ENCODE measurements around the gene ZNF827.

ZNF827 gene, protein sequence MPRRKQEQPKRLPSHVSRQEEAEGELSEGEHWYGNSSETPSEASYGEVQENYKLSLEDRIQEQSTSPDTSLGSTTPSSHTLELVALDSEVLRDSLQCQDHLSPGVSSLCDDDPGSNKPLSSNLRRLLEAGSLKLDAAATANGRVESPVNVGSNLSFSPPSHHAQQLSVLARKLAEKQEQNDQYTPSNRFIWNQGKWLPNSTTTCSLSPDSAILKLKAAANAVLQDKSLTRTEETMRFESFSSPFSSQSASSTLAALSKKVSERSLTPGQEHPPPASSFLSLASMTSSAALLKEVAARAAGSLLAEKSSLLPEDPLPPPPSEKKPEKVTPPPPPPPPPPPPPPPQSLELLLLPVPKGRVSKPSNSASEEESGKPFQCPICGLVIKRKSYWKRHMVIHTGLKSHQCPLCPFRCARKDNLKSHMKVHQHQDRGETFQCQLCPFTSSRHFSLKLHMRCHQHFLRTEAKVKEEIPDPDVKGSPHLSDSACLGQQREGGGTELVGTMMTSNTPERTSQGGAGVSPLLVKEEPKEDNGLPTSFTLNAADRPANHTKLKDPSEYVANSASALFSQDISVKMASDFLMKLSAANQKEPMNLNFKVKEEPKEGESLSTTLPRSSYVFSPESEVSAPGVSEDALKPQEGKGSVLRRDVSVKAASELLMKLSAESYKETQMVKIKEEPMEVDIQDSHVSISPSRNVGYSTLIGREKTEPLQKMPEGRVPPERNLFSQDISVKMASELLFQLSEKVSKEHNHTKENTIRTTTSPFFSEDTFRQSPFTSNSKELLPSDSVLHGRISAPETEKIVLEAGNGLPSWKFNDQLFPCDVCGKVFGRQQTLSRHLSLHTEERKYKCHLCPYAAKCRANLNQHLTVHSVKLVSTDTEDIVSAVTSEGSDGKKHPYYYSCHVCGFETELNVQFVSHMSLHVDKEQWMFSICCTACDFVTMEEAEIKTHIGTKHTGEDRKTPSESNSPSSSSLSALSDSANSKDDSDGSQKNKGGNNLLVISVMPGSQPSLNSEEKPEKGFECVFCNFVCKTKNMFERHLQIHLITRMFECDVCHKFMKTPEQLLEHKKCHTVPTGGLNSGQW

DNA sequence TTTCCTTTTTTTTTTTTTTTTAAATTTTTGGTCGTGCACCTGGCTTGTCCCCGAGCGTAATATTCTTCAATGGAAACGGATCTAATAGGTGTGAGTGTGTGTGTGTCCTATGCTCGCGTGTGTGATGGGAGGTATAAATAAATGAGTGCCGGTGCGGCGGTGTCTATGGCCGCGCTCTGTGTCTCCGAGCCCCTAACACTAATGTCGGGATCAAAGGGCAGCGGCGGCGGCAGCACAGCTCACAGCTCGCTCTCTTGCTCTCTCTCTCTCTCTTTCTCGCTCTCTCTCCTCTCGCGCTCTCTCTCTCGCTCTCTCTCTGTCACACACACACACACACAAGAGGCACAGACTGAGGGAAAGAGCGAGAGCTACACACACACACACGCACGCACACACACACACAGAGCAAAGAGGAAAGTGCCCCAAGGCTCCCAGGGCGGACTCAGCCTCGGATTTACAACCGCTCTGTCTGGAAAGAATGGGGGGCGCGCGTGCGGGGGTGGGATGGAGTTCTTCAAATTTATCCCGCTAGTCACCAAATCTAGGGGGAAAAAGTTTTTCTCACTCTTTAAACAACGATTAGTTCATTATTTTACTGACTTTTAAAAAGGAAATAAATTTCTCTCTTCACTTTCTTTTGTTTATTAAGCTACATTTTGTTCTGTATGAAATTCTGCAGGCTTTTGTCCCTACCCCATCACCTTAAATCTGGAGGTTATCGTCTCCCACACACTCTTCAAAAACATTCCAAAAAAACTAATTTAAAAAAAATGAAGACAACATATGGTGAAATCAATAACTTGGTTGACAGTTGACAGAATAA lies at the start of gene ZNF827:
Gene ZNF827 (minus strand): TSS at position 206 of the 823 bp plus-strand sequence. CDS start 416 bp downstream, outside the sequence.
- no peak for FAIRE-seq

DNA sequence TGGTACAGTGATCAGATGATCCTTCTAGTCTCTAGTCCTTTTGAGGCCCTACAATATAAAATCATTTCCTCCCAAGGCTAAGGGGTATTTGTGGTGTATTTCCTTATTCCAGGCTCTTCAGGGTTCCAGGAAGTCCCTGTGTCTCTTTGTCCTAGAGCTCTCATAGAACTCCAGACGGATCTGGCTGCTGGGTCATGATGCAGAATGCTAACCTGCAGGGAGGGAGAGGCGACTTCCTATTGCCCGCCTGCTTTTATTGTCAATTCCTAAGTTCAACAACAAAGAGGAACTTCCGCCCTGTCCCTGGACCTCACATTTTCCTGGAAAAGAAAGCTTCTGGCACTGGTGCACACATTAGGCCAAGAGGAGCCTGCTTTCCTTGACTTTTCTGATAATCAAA lies 45.9 kb upstream of the ZNF827 start:
- no peak for FAIRE-seq

DNA sequence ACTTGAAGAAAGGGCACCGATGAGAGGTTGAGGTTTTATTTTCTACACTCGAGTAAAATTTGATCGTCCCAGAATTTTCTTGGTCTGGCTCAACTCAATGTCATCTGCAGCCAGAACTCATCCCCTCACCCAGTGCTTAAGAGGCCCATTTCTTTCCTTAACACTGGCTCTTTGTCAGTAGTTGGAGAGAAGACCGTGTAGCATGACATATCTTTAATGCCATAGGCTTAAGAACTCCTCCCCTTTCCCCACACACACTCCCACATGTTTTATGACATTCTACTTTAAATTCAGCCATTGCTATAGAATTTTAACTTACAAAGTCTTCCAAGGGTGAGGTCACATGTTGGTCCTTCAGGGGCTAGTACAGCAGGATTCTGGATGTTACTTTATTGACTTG lies 44.2 kb upstream of the ZNF827 start:
- no peak for FAIRE-seq

DNA sequence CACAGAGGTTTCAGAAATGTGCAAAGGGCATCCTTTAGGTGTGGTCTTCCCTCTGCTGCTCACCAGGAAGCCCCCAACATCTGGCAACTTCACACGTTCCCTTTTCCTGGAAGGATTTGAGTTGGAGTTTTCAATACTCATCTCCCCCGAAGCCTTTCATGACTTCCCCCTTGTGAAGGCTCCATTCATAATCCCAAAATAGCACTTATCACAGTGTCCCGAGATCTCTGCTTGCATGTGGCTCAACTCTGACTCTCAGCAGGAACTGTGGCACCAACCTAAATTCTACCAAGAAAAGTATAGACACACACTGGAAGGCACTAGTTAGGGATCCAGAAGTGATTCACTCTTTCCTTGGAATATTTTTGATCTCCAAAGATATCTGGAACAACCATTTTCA lies 40.5 kb upstream of the ZNF827 start:
- FAIRE-seq = no peak

DNA sequence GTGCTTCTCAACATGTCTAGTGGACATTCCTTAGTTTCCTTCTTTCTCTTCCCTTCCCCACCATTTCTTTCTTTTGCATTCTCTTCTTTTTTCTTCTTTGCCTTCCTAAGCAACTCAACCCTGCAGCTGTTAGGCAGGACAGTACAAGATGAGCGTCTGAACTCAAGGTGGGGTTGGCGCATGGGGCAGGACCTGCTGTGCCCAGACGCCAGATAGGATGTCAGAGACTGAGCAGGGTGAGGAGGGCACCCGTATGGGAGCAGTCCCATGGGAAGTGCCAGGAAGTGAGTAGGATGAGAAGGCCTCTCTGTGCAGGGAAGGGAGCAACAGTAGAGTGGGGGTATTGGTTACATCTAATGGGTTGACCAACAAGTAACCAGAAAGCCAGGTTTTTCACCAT lies 38.1 kb upstream of the ZNF827 start:
- FAIRE-seq = no peak

DNA sequence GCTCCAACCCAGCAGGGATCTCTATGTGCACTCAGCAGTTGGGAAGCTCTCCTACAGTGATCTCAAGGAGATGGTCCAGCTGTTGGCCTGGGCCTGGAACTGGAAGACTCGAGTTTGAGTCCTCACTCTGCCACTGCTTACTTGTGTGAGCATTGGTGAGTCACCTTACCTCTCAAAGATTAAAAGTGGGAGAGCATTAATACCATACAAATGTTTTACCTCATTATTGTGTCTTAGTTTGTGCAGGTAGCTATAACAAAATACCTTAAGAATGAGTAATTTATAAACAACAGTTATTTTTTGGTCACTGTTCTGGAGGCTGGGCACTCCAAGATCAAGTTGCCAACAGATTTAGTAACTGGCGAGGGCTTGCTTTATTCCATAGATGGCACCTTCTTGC lies 21.4 kb upstream of the ZNF827 start:
- no peak for FAIRE-seq

DNA sequence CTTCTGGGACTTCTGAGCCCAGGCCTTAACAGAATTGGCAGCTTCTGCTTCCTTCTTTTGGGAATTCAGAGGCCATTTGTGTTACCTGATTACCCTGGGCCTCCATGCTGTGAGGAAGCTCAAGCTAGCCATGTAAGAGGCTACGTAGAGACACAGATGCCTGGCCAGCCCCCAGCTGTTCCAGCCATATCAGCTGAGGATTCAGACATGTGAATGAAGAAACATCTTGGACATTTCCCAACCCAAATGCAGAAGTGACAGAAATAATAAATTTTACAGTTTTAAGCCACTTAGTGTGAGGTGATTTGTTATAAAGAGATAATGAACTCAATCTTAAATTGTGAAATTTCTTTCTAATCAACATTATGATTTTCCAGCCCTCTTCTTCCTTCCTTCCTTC lies 18.7 kb upstream of the ZNF827 start:
- no peak for FAIRE-seq

DNA sequence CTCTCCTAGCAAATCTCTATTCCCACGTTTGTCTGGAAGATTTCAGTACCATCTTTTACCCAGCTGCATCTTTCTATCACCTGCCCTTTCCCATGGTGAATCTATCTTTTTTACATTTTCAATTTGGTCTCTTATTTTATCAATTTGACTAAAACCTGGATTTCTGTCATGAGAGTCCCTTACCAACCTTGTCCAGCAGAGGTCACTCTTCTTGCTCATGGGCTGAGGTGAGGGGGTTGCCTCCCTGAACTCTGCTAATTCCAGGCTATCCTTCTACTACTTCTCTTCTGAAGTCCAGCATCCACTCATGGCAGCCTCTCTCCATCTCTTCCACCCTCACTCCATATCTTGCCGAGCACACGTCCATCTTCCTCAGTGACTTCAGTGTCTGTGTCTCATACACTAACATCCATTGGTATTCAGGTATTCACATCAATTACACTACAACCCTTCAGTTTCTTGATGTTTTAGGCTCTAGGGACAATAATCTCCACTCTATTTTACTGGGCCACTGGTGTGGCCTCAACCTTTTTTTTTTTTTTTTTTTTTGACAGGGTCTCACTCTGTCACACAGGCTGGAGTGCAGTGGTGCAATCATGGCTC lies 17.8 kb upstream of the ZNF827 start:
- no peak for FAIRE-seq

DNA sequence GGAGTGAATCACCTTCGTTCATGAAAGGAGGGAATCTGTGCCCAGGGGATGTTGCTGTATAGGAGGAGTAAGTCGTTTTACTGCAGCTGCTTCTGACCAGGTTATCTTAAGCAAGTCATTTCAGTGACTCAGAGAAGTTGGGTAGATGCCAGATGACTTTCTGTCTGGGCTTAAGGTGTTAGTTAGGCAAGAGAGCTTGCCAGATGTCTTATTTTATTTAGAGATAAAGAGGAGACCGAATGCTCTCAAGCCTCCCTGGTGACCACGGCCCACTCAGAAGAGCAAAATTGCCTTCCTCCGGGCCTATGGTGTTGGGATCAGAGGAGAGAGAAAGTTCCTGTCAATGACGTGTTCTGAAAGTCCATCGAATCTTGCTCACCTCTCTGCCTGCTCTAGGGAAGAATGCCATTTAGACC lies 16.3 kb upstream of the ZNF827 start:
- FAIRE-seq = no peak

DNA sequence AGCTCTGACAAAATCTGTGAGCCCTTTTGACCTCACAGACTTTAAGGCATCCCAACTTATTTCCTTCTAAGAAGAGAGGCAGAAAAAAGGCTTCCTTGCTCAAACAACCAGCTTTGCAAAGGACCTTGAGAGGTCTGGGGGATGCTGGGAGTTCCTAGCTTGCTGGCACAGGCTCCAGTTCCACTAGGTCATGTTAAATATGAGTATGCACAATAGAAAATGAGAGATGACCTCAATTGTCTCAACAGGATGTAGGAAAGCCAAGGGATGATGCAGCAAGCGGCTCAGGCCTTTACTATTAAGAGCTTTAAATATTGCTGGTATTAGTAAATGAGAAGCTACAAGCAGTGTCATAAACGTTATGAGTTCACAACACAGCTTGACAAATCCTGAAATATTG lies 13.3 kb upstream of the ZNF827 start:
- FAIRE-seq = no peak

DNA sequence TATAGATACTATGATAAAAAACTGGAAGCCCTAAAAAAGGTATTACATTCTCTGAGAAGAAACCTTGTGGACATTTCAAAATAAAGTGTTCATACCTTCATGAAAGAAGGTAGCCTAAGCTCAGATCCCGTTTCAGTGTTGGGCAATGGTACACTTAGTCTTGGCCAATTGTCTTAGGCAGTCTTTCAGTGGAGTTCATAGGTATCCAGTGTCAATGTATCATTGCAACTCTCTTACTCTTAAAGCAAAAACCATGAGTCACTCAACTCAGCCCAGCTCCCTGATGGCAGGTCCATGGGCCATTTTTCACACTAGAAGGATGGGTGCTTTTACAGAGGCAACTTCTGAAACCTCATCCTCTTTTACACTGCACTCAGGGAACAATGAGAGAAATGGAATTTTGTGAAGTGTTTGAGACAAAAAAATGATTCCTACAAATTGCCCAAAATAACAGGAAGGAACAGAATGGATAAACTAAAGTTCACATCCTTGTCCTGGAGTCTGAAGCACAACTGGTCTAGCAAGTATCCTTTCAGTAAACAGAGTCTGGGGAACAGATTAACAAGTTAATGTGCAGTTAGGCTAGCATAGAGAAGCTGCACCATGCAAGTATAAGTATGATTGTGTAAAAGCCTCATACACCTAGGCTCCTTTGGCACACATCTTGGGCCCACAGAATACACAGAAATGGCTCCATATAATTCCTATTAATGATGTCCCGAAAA lies 7.0 kb upstream of the ZNF827 start:
- FAIRE-seq = no peak

DNA sequence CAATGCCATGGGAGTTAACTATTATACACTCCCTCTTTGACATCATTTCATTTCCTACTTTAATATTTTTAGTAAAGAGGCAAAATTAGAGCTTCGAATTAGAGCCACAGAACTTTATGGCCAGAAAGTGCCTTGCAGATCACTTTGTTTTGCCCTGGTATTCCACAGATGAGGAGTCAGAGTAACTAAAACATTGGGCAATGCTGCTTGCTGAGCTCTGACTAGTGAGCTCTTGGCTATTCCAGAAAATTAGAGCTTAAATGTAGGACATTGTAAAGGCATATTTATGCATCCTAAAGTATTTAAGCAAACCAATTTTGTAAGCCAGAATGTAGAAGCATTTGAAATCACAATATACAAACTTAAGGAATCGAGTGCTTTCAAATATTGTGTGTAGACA lies 6.3 kb upstream of the ZNF827 start:
- FAIRE-seq = no peak

DNA sequence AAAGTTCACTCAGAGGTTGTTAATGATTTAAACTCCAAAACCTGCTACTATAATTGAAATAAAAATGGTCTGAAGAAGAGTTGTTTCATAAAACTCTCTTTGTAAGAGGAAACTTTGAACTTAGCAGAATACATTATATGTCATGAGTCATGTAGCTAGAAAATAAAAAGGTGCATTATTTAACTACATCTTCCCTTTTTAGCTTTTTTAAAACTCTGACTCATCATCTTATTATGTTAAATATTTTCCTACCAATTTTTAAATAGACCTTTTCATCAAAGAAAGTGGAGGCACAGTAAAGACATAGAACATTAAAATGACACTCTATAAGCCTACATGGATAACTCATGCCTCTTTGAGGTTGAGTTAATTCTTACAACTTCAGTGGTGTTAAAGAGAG lies 1.2 kb upstream of the ZNF827 start:
- no peak for FAIRE-seq

DNA sequence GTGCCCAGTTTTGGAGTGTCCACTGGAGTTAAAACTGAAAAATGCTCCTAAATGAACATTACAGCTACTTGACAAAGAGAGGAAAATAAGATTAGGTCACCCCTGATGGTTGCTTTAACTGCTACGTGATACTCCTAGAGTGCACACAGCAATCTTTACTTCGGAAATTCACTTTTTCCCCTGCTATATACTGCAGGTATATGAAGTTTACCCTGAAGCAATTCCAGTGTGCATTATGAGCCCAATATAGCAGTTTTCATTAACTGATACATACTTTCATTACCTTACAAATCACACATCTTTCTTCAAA lies 773 bp upstream of the ZNF827 start:
- no peak for FAIRE-seq

DNA sequence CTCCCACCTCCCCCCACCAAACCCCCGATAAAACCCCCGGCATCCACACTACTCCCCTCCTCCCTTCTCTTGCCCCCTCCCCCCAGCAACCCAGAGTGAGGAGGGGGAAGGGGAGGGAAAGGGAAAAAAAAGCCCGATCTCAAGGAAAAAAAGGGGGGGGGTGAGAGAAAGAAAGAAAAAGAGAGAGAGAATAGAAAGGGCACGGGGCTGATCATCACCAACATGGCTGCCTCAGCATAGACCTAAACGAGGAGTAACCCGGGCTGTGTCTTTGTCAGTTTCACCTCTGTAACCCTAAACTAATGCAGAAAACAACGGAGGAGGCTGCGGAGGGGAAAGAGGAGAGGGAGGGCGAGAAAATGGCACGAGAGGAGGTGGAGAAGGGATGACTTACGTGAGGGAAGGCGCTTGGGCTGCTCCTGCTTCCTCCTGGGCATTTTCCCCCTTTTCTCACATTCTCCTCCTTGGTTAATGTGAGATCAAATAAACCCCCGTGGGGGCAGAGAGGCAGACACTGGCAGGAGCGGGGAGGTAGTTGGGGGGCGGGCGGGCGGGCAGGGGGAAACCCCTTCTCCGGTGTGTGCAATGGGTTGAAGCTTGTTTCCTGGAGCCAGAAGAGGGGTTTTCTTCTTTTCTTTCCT lies 532 bp downstream of the ZNF827 start:
- no peak for FAIRE-seq

DNA sequence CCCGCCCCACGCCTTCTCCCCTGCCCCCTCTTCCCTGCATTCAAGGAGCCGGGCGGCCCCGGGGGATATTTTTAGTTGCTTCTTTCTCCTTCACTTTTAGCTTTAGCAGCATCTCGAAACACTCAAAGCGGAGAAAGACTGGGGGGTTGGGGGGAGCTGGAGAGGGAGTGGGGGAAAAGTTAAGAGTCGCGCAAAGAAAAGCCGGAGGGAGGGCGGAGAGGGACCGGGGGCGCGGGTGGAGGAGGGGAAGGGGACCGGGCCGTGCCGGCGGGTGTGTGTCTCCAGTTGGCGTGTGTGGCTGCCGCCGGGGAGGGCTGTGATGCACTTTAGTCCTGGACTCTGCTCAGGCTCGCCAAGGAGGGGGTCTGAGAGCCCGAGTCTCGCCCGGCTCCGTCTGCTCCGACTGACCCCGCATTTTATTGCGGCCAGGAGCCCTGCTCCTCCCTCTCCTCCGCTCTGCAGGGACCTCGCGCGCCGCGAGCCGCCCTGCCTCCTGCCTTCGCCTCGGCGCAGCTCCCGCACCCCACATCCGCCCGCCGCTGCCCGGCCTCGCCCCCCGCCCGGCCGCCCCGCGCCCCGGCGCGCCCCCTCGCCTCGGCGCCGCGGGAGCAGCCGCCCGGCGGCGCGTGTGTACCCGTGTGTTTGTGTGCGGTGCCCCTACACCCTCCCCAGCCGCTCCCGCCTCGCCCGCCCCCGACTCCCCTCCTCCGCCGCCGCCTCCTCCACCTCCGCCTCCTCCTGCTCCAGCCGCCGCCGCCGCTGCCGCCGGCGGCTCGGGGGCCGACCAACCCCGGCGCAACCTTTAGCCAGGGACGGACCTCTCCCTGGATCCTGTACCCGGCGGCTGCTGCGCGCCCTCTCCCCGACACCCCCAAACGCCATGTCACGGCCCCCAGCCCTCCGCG lies 1.4 kb downstream of the ZNF827 start:
- no peak for FAIRE-seq

DNA sequence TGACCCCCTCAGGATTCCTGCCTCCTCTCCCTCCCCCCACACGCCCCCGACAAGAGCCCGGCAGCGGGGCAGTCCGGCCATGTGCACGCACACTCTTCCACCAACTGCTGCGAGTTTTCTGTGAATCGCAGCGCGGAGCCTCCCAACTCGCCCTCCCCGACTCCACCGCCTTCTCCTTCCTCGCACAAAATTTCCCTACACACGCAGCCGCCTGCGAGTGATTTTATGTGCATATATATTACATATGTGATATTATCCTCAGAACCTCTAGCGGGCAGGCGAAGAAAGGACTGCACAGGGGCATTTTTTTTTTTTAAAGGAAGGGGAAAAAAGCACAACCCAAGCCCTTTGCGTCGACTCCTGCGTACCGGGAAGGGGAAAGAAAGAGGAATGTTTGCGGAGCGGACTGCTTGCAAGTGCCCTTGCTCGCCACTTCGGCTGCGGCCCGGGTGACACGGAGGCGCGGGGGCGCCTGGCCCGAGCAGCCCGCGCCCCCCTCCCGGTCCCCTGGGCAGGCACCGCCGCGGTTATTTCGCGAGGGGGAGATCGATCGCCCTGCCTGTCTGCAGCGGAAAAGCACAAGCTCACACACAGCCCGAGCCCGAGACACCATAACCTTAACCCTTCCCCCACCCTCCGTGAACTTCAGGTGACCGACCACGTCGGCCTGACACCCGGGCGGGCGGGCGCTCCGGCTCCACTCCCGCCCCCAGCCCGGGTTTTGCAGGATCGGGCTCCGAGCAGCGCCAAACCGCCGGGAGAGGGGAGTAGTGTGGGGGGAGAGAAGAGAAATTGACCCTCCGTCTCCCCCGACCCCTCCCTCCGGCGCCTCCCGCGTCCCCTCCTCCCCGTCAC lies 2.3 kb downstream of the ZNF827 start:
- FAIRE-seq = no peak

DNA sequence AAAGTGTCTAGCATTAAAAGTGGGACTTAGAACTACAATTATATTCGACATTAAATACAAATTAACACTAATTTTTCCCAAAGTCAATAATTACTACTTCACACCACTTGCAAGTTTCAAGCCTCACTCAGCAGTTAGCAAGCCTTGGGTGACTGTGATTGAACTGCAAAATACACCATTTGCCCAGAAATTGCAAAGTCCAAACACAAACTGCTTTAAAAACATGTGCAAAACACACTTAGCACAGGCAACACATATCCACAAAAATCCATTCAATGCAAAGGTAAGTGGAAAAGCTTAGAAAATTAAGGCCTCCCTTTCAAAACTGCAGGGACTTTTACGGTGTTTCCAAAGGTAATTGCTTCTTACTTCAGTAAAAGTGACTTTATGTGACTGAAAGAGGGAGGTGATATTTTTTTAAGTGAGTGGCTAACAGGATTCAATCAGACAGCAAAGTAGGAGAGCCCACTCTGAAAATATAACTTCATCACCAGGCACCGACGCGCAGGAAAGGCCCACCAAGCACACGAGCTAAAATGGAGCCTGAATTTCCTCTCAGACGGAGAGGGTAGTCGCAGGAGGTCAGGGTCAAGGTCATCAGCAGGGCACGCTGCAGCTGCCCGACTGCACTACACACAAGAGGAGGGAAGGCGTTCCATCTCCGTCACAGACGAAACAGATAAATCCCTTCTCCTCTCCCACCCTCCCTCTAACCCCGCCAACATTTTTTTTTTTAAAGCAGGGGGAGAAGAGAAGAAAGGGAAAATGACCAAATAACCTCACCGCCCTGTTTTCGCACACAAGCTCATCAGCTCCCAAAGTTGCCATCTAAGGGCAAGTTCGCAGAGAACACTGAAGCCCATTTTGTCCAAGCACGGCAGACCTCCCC lies 3.1 kb downstream of the ZNF827 start:
- FAIRE-seq = no peak

All from G401.6 (cell line).